Activated T-helper 1 cell treated with Interleukin-2 at 50 U/mL for 16 hours (primary cell): Measurements from ENCODE around the gene PLEKHO1.

Experiments used
- DNase-seq: peaks from one replicate; pipeline ENCODE4 v3.0.0-alpha.2; 2020; ENCODE audit warnings: low read depth

Gene PLEKHO1

DNA sequence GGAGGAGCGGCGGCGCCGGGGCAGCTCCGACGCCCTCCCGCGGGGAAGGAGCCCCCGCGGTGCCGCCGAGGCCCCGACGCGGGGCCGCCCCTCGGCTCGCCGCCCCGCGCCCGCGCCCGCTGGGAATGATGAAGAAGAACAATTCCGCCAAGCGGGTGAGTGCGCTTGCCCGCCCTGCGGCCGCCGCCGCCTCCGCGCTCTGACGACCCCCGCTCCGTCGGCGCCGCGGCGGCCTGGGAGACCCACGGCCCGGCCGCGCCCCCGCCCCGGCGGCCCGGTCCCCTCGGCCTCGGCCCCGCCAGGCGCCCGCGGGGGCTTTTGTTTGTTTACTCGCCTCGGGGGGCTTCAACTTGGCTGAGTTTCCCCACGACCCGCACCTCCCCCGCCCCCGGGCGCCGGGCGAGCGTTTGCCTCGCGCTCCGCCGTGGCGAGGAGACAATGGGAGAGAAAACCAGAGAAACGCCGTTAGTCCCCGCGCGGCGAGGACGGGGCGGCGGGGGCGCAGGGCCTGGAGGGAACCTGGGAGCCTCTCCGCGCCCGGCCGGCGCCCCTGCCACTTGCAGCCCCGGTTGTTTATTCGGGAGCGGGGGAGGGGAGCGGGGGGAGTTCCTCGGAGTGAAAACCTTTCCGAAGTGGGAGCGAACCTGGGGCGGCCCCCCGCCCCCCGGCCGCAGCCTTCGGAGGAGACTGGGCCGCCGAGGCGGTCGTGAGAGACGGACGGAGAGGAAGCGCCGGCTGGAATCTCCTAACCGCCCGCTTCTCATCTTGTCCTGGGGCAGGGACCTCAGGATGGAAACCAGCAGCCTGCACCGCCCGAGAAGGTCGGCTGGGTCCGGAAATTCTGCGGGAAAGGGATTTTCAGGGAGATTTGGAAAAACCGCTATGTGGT lies 661 bp downstream of the PLEKHO1 start:
- DNase-seq: peak; percentile 24

DNA sequence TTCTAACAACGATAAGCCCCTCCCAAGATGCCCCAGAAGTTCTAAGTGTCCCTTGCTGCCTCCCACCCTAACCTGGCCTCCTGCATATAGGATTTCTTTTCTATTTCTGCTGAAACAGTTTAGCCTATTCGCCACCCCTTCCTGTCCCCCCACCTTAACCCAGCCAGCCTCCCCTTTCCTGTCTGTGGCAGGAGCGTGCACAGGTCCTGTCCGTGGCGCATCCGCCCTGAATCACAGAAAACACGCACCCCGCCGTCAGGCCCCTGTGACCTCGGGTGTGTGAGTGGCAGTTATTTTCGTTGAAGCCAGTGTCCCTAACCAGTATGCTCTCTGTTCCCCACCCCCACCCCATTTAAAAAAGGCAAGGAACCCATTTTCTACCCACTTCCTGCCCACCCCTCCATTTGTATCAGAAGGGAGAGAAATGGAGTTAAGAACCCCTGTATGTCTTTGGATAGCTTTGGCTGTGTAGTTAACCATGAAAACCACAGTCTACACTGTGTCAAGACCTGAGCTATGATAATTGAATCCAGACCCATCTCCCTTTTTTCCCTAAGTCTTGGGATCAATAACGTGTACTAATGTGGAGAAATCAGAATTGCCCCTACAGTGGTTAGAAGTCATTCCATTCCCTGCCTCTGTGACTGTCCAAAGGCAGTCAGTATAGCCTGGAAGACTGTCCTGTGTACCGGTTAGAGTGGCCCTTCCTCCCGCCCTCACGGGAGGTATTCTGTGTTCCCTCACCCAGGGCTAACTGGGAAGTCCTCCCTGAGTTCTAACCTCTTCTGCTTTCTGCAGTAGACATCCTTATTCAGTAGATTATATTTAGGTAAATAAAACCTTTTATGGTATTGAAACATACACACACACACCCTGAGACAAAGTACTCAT lies 1.8 kb downstream of the PLEKHO1 start:
- peak; percentile 76 for DNase-seq

- no peak for DNase-seq
These were observed 2.4 kb downstream of the PLEKHO1 start for GRCh38 chr1:150152182-150152536.

DNA sequence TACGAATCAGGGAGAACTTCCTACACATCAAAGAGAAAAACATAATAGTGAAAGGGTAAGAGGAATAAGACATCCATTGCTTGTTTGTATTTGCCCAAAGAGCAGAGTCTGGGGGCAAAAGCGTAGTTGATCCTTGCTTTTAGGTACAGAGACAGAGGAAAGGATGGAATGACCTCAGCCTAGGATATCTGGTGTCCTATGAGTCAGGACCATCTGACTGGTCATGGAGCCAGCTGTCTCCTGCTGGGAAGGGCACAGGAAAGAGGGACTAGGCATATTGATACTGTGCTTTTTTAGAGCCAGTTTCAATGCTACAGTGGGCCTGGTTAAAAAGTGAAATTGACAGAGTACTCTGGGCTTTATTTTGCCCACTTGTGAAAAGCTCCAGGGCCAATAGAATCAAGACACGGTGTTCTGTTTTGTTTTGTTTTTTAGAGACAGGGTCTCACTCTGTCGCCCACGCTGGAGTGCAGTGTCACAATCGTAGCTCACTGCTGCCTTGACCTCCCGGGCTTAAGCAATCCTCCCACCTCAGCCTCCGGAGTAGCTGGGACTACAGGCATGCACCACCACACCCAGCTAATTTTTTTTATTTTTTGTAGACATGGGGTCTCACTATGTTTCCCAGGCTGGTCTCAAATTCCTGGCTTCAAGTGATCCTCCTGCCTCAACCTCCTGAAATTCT lies 3.2 kb downstream of the PLEKHO1 start:
- DNase-seq: no peak

- no peak for DNase-seq
These were observed 4.4 kb downstream of the PLEKHO1 start for GRCh38 chr1:150154143-150154542.

DNA sequence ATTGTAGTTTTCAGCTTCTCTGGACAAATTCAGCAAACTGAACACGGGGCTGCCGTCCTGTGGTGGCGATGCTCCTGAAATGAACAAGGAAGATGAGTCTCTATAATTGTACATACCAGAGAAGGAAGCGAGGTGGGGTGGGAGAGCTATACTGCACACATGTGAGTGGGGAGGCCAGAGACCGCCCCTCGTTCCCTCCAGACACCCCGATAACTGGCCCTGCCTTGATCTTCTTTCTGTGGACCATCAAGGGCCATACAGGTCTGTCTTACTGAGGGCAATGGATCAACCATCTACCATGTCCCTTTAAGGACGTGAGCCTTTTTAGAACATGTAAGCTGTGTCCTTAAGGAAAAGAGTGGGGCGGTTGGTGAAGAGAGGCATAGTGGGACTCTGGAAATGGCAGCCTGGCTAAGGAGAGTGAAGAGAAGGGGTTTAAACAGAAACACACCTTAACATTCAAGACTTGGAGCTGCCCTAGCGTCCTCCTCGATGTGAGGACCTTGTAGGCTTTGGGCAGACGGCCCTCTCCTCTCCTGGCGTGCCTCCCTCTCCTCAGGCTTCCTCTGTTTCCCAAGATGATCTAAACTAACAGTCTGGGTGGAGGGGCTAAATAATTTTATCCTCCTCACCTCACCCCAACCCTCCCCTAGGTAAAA lies 5.8 kb downstream of the PLEKHO1 start:
- DNase-seq: no peak

- DNase-seq: no peak
These were observed 7.3 kb downstream of the PLEKHO1 start for GRCh38 chr1:150156868-150157603.

DNA sequence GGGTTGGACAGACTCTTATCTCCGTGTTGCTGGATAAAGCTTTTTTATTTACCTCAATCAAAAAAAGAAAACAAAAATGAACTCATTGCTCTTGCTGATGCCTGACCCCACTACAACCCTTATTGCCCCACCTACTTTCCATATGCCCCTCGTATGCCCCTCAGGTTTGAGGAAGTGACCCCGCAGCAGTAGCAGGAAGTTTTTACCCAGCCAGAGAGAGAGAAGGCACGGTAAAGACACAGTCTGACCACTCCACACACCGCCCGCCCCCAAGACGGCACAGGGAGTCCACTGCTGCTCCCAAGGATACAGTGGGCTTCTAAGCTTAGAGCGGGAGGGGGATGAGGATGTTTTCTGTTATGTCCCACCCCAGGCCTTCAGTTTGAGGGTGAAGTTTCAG lies 9.8 kb downstream of the PLEKHO1 start:
- no peak for DNase-seq

- no peak for DNase-seq
These were observed 11.4 kb downstream of the PLEKHO1 start for GRCh38 chr1:150160964-150161621.

DNA sequence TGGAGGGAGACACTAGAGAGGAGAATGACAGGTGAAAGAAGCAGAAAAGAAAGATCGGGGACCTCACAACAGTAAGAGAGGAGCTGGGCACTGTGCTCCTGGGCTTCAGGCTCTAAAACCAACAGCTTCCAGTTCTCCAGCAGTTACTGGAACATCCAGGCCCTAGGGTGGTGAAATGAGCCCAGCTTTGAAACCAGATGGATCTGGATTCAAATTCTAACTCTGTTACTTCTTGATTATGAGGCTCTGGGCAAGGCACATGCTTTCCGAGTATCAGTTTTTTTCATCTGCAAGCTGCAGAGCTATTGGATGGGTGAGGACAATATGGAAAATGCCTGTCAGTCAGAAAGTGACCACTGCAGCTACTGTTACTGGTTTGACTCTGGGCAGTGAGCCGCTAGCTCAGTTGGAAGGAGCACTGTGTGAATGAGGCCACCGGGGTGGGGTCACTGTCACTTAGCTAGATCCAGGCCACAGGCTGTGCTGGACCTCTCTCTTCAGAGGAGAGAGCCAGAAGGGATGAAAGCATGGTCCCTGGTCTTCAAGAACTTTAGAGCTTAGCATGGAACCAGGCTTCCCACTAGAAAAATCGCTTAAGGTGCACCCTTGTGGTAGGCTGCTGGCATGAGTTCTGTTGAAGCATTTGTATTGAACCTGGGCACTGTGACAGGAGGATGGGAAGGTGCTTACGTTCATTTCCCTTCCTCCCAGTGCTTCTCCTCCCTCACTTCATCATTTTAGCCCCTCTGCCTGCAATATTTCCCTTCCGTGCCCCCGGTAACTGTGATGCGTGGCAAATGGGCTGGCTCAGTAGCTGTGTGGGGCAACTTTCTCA lies 12.2 kb downstream of the PLEKHO1 start:
- DNase-seq: no peak

GRCh38 chr1:150162582-150162861 lies 12.8 kb downstream of the PLEKHO1 start:
- DNase-seq: no peak

DNA sequence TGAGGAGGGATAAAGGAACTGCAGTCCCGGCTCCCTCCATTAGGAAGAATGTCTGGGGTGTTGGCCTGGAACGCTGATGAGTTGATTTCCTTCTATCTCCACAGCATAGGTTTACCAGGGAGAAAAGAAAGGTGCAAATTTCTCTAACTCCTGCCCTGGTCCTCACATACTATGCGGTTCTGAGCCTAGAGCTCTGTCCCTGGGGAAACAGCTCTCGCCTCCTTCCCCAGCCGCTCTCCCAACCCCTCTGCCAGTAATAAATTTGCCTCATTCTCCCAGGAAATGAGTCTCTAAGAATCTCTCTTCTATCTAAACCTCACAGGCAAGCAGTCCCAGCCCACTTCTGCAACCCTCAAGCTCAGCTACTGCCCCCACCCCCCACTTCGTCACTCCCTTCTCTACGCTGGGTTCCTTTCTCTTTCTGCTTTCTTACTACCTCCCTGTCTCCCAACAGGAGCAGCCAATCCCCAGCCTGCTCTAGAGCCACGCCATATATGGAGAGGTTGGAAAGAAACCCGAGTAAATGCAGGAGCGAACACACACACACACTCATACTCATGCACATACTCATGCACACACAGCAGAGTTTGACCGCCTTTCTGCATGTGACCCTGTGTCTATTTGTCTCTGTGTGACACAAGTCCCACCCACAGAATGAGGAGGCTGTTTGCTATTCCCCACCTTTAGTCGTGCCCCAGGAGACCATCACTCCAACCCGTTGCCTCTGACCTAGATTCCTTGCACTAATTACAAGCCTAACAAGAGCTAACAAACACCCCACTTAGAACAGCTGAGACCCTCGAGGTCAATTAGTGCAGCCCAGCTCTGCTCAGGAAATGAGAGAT lies 13.4 kb downstream of the PLEKHO1 start:
- no peak for DNase-seq

DNA sequence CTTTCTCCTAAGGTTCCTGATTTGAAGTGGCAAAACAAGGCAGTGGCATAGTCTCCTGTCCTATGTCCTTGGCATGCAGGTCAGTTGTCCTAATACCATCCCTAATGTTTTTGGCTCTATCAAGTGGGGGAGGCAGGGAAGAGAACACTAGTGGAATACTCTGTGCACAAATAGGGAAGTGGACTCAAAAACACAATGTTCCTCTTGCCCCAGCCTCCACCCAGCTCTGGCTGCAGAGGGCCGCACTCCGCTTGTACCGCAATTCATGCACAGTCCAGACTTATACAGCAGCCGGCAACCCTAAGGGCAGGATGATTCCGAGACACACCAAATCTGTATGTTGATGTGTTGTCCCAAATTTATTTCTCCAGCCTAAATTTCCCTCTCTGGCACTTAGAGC lies 14.5 kb downstream of the PLEKHO1 start:
- no peak for DNase-seq

GRCh38 chr1:150164779-150165178 lies 15.1 kb downstream of the PLEKHO1 start:
- no peak for DNase-seq

DNA sequence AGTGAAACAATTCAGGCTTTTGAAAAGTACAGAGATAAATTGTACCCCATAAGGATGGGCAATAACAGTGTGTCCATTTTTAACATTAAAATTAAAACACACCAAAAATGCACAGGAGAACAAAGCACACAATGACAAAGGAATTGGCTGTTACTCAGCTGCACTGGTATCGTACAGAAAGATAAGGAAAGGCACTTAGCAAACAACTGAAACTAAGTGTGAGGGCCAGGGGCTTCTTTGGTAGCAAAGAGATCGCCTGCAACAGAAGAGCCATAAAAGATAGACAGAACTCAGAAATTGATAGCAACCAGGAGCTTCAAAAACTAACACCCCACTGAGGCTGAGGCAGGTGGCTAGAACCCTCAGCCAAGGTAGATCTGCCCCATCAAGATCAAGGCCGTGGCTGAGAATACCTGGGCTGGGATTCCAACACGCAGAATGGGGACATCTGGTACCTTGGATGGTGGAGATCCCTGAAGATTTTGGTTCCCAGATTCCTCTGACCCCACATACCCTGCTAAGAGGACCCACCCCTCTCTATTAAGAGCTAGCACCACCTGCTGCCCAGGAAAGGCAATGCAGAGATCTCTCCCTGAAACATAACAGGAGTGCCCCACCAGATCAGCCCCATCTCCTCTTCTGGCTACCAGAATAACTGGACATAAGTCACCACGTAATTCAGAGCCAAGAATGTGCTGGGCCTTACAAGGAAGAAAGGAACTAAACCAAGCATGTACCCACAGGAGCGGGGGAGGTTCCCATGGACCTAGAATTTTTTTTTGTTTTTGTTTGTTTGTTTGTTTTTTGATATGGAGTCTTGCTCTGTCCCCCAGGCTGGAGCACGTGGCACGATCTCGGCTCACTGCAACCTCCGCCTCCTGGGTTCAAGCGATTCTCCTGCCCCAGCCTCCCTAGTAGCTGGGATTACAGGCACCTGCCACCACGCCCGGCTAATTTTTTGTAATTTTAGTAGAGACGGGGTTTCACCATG lies 16.2 kb downstream of the PLEKHO1 start:
- no peak for DNase-seq

DNA sequence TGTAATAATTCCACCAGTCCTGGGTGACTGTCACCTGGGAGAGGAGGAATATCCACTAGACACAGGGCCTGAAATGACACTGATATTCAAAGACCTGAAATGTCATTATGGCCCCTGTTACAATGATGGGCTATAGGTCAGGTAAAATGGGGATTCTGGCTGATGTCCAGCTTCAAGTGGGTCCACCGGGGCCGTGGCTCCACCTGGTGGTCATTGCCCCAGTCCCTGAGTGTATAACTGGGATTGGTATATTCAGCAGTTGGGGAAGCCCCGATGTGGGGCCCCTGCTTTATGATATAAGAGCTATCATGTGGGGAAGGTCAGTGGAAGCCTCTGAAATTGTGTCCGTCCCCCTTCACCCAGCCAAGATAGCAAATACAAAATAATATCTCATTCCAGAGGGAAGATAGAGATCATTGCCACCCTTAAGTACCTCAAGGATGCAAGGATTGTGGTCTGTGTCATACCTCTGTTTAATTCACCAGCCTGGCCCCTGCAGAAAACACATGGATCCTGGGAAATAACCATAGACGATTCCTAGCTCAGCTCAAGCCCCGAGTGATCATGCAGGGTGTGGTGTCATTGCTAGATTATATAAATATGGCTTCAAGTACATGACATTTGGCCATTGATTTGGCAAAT lies 19.4 kb downstream of the PLEKHO1 start:
- peak; percentile 35 for DNase-seq

DNA sequence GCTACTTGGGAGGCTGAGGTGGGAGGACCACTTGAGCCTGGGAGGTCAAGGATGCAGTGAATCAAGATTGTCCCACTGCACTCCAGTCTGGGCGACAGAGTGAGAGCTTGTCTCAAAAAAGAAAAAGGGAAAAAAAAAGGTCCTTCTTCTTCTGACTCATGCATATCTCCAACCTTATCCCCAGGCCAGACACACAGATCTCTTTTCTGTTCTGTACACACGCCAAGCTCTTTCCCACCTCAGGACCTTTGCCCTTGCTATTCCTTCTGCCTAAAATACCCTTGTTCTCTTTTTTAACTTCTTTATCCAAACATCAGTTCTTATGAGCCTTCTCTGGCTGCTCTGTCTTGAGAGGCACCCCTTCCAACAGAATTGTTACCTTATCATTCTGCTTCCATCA lies 22.1 kb downstream of the PLEKHO1 start:
- DNase-seq: no peak
